Neutrophil (primary cell): Measurements from ENCODE around the gene LRRC8E.
"Not testable (repeated sequence)": the region's sequence is repeated elsewhere in the genome, so short reads cannot be mapped to it uniquely, and the experiment has no call there.

Experiments used
- H3K27ac ChIP-seq: fragments of 200-600 bp; sonication (generic); 2 replicates; pipeline ENCODE4 v1.5.1; 2016; ENCODE audit warnings: mild to moderate bottlenecking, moderate library complexity
- H3K27me3 ChIP-seq: fragments of 200-600 bp; sonication (generic); 2 replicates; pipeline ENCODE4 v1.6.0; 2016; ENCODE audit warnings: mild to moderate bottlenecking
- H3K36me3 ChIP-seq: fragments of 200-600 bp; sonication (generic); 2 replicates; pipeline ENCODE4 v1.5.1; 2017
- H3K4me1 ChIP-seq, 2 experiments: fragments of 200-600 bp in 1 of 2; sonication (generic) in 1 of 2; 1 replicate in 1 of 2; 2 replicates in 1 of 2; pipeline versions ENCODE4 v1.5.1 to v1.6.1; 2013 to 2016; ENCODE audit warnings: low read depth in 1 of 2, low read length in 1 of 2, mild to moderate bottlenecking in 1 of 2, moderate library complexity in 1 of 2; ENCODE audit not compliant: control insufficient read depth in 1 of 2, insufficient read depth in 1 of 2
- H3K4me3 ChIP-seq, 2 experiments: fragments of 200-600 bp in 1 of 2; sonication (generic) in 1 of 2; 1 replicate in 1 of 2; 2 replicates in 1 of 2; pipeline ENCODE4 v1.5.1; 2013 to 2016; ENCODE audit warnings: low read depth in 1 of 2, low read length in 1 of 2, mild to moderate bottlenecking in 1 of 2, moderate library complexity in 1 of 2
- H3K9me3 ChIP-seq: fragments of 200-600 bp; sonication (generic); 2 replicates; pipeline ENCODE4 v1.5.1; 2016
- TF ChIP-seq, protein P1 (sequence below): fragments of 200-600 bp; sonication (generic); IDR thresholded peaks from 2 replicates; pipeline ENCODE4 v1.5.1; 2016; ENCODE audit warnings: antibody characterized with exemption

LRRC8E gene

DNA sequence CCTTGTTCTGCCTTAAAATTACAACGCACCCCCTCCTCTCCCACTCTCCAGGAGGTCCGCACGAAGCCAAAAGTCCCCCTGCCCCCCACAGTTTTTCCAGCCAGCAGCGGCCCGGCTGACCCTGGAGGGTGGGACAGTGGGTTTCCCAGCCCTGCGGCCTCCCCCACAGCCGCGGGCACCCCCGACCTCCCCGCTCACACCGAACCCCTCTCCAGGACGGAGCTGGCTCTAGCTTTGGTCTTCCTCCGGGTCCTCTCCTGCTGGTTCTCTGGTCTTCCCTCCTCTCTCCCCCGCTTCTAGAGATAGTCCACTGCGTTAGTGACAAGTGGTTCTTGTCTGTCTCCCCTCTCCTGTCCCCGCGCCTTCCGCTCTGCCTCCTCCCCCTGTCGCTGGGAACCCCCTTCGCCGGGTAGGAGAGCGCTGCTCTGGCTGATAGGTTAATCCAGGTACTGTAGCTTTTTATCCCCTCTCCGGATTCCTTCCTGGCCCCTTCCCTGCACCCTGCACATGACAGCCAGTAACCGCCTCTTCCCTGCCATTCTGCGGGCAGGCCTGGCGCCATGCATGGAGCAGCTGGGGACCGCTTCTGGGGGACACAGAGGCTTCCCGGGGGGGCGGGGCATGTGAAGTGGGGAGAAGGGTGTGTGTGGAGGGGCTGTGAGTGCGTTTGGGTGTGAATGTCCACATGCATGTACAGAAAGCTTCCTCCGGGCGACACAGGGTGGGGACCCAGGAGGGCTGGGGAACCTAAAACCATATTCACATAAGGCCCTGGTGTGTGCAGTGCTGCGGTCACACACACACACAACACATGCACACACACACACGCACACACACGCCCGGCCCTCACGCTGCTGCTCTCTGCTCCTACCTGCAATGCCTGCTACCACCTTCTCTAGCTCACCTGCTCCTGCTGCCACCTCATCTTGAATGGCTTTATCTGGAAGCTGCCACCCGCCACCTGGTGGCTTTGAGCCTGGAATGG is 31.3 kb upstream of the LRRC8E start:
- peaks cover 4 to 11% of the 10 kb centered on the region in 2 experiments for H3K4me1 ChIP-seq
- TF ChIP-seq, protein P1, sequence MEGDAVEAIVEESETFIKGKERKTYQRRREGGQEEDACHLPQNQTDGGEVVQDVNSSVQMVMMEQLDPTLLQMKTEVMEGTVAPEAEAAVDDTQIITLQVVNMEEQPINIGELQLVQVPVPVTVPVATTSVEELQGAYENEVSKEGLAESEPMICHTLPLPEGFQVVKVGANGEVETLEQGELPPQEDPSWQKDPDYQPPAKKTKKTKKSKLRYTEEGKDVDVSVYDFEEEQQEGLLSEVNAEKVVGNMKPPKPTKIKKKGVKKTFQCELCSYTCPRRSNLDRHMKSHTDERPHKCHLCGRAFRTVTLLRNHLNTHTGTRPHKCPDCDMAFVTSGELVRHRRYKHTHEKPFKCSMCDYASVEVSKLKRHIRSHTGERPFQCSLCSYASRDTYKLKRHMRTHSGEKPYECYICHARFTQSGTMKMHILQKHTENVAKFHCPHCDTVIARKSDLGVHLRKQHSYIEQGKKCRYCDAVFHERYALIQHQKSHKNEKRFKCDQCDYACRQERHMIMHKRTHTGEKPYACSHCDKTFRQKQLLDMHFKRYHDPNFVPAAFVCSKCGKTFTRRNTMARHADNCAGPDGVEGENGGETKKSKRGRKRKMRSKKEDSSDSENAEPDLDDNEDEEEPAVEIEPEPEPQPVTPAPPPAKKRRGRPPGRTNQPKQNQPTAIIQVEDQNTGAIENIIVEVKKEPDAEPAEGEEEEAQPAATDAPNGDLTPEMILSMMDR, result no peak
- no peaks in the 10 kb centered on the region for H3K9me3 ChIP-seq
- no peaks in the 10 kb centered on the region for H3K36me3 ChIP-seq
- no peak overlapping the region for H3K4me3 ChIP-seq
- no peak overlapping the region for H3K27ac ChIP-seq
- H3K27me3 ChIP-seq, result peaks cover 26% of the 10 kb centered on the region

DNA sequence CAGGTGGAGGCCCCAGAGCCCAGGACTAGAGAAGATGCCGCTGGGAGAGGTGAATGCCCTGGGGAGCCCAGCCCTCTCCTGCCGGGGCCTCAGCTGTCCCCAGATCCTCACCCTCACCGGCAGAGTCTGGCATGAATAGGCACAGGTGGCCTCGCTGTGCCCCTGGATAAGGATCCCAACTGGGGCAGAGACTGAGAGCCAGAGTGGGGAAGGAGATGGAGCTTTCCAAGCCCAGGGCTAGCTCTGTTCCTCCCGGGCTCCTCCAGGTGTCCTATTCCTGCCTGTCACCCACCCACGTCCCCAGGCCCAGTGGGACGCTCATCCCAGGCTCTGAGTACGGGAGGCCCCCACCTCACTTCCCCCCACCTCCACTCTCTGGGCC is 30.6 kb upstream of the LRRC8E start:
- no peak overlapping the region for H3K27ac ChIP-seq
- H3K27me3 ChIP-seq, result peaks cover 34% of the 10 kb centered on the region
- no peaks in the 10 kb centered on the region for H3K36me3 ChIP-seq
- H3K9me3 ChIP-seq, result no peaks in the 10 kb centered on the region
- H3K4me3 ChIP-seq, result no peak overlapping the region
- H3K4me1 ChIP-seq, result peaks cover 7 to 19% of the 10 kb centered on the region in 2 experiments
- TF ChIP-seq, protein P1, result no peak

DNA sequence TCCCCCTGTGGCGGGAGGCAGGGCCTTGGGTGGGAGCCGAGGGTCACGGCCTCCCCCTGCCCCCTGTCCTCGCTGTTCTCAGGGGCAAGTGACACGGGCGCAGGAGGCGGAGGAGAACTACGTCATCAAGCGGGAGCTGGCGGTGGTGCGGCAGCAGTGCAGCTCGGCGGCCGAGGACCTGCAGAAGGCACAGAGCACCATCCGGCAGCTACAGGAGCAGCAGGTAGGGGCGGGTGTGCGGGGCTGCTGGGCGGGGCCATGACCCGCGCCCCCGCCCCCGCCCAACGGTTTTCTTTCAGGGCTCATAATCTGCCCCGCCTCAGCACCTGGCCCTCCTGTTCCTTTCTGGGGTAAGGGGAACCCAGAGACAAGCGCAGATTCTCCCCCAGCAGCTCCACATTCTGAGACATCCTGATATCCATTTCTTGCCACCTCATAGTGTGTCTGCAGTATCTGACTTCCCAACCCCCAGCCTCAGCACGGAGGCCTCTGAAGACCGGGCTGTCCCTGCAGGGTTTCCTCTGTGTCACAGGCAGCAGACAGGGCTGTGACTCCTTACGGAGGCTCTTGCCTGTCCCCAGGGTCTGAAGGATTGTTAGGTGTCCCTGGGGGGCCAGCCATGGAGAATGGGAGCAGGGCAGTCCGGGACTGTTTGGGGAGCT is 30.1 kb upstream of the LRRC8E start:
- H3K27ac ChIP-seq, result no peak overlapping the region
- H3K27me3 ChIP-seq, result peaks cover 39% of the 10 kb centered on the region
- H3K4me3 ChIP-seq, result no peak overlapping the region
- TF ChIP-seq, protein P1, result no peak
- peaks cover 7 to 19% of the 10 kb centered on the region in 2 experiments for H3K4me1 ChIP-seq
- no peaks in the 10 kb centered on the region for H3K36me3 ChIP-seq
- no peaks in the 10 kb centered on the region for H3K9me3 ChIP-seq

DNA sequence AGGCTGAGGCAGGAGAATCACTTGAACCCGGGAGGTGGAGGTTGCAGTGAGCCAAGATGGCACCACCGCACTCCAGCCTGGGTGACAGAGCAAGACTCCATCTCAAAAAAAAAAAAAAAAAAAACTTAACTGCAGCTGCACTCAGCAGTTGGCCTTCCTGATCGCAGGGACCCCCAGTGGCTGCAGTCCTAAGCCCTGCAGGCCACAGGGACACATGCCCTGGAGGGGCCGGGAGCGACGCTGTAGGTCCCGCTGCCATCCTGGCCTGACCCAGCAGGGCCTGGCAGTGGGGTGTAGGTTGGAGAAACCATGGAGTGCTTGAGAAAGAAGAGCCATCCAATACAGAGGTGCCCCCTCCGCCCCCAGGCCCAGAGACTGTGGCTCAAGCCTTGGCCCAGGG is 29.2 kb upstream of the LRRC8E start:
- H3K27ac ChIP-seq, H3K9me3 ChIP-seq, H3K4me3 ChIP-seq, H3K36me3 ChIP-seq: not testable (repeated sequence)
- Histone ChIP-seq H3K4me1 (peaks cover 7 to 18% of the 10 kb centered on the region in 2 experiments), H3K27me3 (peaks cover 47% of the 10 kb centered on the region)

DNA sequence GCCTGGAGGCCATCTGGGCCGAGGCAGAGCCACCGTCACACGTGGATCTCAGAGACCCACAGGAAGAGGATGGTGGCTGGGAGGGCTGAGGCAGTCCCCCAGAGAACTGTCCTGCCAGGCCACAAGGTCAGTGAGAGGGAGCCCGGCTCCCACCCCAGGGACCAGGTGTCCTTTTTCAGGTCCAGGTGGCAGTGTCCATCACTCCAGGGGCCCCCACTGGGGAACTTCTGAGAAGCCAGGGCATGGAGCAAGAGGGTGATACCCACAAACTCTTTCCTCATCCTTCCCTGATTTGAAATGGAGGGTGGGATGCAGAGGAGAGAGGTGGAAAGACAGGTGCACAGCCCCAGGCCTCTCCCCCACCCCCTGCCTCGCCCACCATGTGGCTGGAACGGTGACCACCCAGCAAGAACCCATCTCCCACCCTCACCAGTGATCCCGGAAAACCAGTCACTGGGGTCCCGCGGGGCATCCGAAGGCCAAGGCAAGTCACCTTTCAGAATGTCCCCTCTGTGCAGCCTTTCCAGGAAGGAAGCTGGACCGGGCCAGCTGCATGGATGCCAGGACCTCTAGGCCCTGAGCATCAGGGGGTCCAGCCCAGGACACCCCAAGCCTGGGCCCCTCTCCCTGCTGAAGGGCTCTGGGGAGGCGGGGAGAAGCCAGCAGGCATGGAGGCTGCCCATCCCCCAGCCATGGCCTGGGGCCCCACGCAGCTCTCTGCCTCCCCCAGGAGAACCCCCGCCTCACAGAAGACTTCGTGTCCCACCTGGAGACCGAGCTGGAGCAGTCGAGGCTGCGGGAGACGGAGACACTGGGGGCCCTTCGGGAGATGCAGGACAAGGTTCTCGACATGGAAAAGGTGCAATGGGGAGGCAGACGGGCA is 28.2 kb upstream of the LRRC8E start:
- peaks cover 7 to 18% of the 10 kb centered on the region in 2 experiments for H3K4me1 ChIP-seq
- H3K9me3 ChIP-seq, result no peaks in the 10 kb centered on the region
- H3K27ac ChIP-seq, result no peak overlapping the region
- H3K4me3 ChIP-seq, result no peak overlapping the region
- TF ChIP-seq, protein P1, result no peak
- H3K36me3 ChIP-seq, result no peaks in the 10 kb centered on the region
- H3K27me3 ChIP-seq, result peaks cover 57% of the 10 kb centered on the region
